Osteocyte (in vitro differentiated cells): ENCODE results near the gene DUS2. TPM values are rescaled to one million over a fixed set of nuclear protein-coding genes. Genes with fewer than 3 reads are reported as not detected.
A peak's percentile ranks its signal among the peaks of the same experiment; 100 is the strongest.

Experiments
- DNase-seq: peaks from one replicate; pipeline ENCODE4 v3.0.0; 2021; ENCODE audit warnings: mixed read lengths; ENCODE audit not compliant: unreplicated experiment; ENCODE audit errors: extremely low spot score
- H3K27ac Mint-ChIP-seq: one replicate; pipeline ENCODE4 v1.8.0; 2021; ENCODE audit warnings: mild to moderate bottlenecking, mixed read lengths; ENCODE audit not compliant: unreplicated experiment
- H3K27me3 Mint-ChIP-seq: one replicate; pipeline ENCODE4 v1.8.0; 2021; ENCODE audit warnings: mixed read lengths; ENCODE audit not compliant: unreplicated experiment
- H3K36me3 Mint-ChIP-seq: one replicate; pipeline ENCODE4 v1.8.0; 2021; ENCODE audit warnings: mixed read lengths; ENCODE audit not compliant: unreplicated experiment
- H3K4me1 Mint-ChIP-seq: one replicate; pipeline ENCODE4 v1.8.0; 2021; ENCODE audit warnings: mixed read lengths; ENCODE audit not compliant: unreplicated experiment
- H3K4me3 Mint-ChIP-seq: one replicate; pipeline ENCODE4 v1.8.0; 2021; ENCODE audit warnings: mild to moderate bottlenecking, moderate library complexity, mixed read lengths; ENCODE audit not compliant: unreplicated experiment
- H3K9me3 Mint-ChIP-seq: one replicate; pipeline ENCODE4 v1.8.0; 2021; ENCODE audit warnings: mixed read lengths; ENCODE audit not compliant: unreplicated experiment
- CTCF ChIP-seq: fragments of 200-600 bp; sonication (generic); IDR thresholded peaks from 2 replicates; pipeline ENCODE4 v1.5.0; 2021; ENCODE audit warnings: antibody characterized with exemption, mild to moderate bottlenecking, moderate library complexity
- total RNA-seq: library from RNA; stranded (reverse); gene quantifications from 2 replicates; pipeline ENCODE4 v1.2.1, GENCODE V29; 2021

DUS2 gene
- total RNA-seq, 1 donor from 2014 or later, result 17.2 TPM

- Mint-ChIP-seq H3K27me3 (no peaks in the 10 kb centered on the region), H3K4me1 (peaks cover 52% of the 10 kb centered on the region), H3K27ac (no peak overlapping the region), H3K36me3 (no peaks in the 10 kb centered on the region), H3K9me3 (no peaks in the 10 kb centered on the region), H3K4me3 (peak overlapping the region; percentile 22)
- no peak for DNase-seq
- TF ChIP-seq CTCF, result no peak
Observed at GRCh38 chr16:68087688-68088087, 64.6 kb downstream of the DUS2 start.

GRCh38 chr16:68088130-68088972 is 65.3 kb downstream of the DUS2 start:
- no peak for DNase-seq
- TF ChIP-seq CTCF, result no peak
- Mint-ChIP-seq H3K4me1 (peaks cover 56% of the 10 kb centered on the region), H3K9me3 (no peaks in the 10 kb centered on the region), H3K27me3 (no peaks in the 10 kb centered on the region), H3K4me3 (no peak overlapping the region), H3K36me3 (no peaks in the 10 kb centered on the region), H3K27ac (no peak overlapping the region)

GRCh38 chr16:68089067-68089466 is 66.0 kb downstream of the DUS2 start:
- Mint-ChIP-seq H3K36me3 (no peaks in the 10 kb centered on the region), H3K27ac (no peak overlapping the region), H3K4me1 (peaks cover 53% of the 10 kb centered on the region), H3K9me3 (no peaks in the 10 kb centered on the region), H3K27me3 (no peaks in the 10 kb centered on the region), H3K4me3 (no peak overlapping the region)
- no peak for DNase-seq
- no peak for TF ChIP-seq CTCF

- H3K27ac Mint-ChIP-seq, result no peak overlapping the region
- no peak for TF ChIP-seq CTCF
- no peaks in the 10 kb centered on the region for H3K36me3 Mint-ChIP-seq
- no peaks in the 10 kb centered on the region for H3K27me3 Mint-ChIP-seq
- no peak for DNase-seq
- no peaks in the 10 kb centered on the region for H3K9me3 Mint-ChIP-seq
- H3K4me1 Mint-ChIP-seq, result peaks cover 56% of the 10 kb centered on the region
- H3K4me3 Mint-ChIP-seq, result no peak overlapping the region
Observed at GRCh38 chr16:68090130-68090529, 67.0 kb downstream of the DUS2 start.

- H3K27me3 Mint-ChIP-seq, result no peaks in the 10 kb centered on the region
- H3K4me1 Mint-ChIP-seq, result peaks cover 56% of the 10 kb centered on the region
- H3K4me3 Mint-ChIP-seq, result no peak overlapping the region
- TF ChIP-seq CTCF, result no peak
- DNase-seq, result no peak
- no peaks in the 10 kb centered on the region for H3K36me3 Mint-ChIP-seq
- peak overlapping the region; percentile 49 for H3K27ac Mint-ChIP-seq
- H3K9me3 Mint-ChIP-seq, result no peaks in the 10 kb centered on the region
Observed at GRCh38 chr16:68090533-68090932, 67.4 kb downstream of the DUS2 start.
